A549 (cell line): Measurements from ENCODE around the gene PPCDC.

Experiments used
- KDM1A ChIP-seq: fragments of 200-600 bp; sonication (generic); IDR thresholded peaks from 2 replicates; pipeline ENCODE4 v1.6.1; 2016; ENCODE audit warnings: low read depth, mild to moderate bottlenecking
- POLR2A ChIP-seq: IDR thresholded peaks from 2 replicates; pipeline ENCODE4 v1.6.1; 2012; ENCODE audit warnings: mild to moderate bottlenecking, low read length
- REST ChIP-seq: fragments of 200-600 bp; sonication (generic); IDR thresholded peaks from 2 replicates; pipeline ENCODE4 v1.6.1; 2016; ENCODE audit warnings: antibody characterized with exemption, mild to moderate bottlenecking, moderate library complexity
- ZFP36 ChIP-seq: fragments of 450-650 bp; IDR thresholded peaks from 2 replicates; pipeline ENCODE4 v1.6.1; 2014; ENCODE audit warnings: borderline replicate concordance; ENCODE audit not compliant: partially characterized antibody

- no peak for TF ChIP-seq ZFP36
- no peak for TF ChIP-seq KDM1A
- TF ChIP-seq POLR2A, result no peak
- TF ChIP-seq REST, result no peak
Observed at GRCh38 chr15:74997141-74997540, 26.2 kb upstream of the PPCDC start.
